GM13977 (cell line): Measurements from ENCODE around the gene SOS2.

ENCODE experiments used
- DNase-seq: peaks from one replicate; pipeline ENCODE4 v3.0.0; 2012; ENCODE audit warnings: low spot score
- in situ Hi-C: fragments of 300-500 bp; cut with MboI; formaldehyde crosslinking; loops from one replicate; pipeline ENCODE4 v1.12.0; 2022; ENCODE audit warnings: low sequenced_read_pairs, low pct_unique_long_range_greater_than_20kb, mixed read lengths, inconsistent platforms; ENCODE audit not compliant: unreplicated experiment
- TF ChIP-seq, protein P1 (sequence below): IDR thresholded peaks from 2 replicates; pipeline ENCODE4 v1.5.1; 2012; ENCODE audit warnings: mild to moderate bottlenecking, control low read depth; ENCODE audit not compliant: insufficient read depth; ENCODE audit errors: extremely low read depth, missing control alignments

Gene SOS2

DNA sequence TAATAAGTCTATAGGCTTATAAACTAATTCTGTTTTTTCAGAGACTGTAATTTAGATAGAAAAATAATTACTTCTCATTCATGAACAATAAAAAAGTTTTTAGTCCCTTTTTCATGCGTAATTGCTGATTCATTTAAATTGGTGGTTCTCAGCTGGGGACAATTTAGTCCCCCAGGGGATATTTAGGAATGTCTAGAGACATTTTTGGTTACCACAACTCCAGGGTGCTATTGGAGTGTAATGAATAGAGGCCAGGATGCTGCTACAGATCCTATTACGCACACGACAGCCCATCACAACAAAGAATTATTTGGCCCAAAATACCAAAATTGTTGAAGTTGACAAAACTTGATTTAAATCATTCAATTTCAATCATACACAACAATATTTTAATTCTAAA is 92.2 kb downstream of the SOS2 start:
- DNase-seq = no peak
- in situ Hi-C loops = no loop called here
- TF ChIP-seq, protein P1, sequence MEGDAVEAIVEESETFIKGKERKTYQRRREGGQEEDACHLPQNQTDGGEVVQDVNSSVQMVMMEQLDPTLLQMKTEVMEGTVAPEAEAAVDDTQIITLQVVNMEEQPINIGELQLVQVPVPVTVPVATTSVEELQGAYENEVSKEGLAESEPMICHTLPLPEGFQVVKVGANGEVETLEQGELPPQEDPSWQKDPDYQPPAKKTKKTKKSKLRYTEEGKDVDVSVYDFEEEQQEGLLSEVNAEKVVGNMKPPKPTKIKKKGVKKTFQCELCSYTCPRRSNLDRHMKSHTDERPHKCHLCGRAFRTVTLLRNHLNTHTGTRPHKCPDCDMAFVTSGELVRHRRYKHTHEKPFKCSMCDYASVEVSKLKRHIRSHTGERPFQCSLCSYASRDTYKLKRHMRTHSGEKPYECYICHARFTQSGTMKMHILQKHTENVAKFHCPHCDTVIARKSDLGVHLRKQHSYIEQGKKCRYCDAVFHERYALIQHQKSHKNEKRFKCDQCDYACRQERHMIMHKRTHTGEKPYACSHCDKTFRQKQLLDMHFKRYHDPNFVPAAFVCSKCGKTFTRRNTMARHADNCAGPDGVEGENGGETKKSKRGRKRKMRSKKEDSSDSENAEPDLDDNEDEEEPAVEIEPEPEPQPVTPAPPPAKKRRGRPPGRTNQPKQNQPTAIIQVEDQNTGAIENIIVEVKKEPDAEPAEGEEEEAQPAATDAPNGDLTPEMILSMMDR = no peak

DNA sequence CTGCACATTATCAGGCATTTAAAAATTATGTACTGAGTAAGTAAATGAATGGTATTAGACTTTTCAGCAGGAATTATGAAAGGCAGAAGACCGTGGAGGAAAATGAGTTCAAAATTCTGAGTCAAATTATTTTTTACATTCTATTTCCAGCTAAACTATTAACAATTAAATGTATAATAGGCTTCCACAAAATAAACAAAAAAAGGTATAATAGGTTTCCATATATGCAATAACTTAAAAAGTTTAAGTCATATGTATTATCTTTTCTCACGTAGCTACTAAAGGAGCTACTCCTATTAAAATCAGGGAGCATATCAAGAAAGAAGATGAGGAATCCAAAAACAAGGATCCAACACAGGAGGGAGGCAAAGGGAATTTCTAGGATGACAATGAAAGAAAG is 103.6 kb downstream of the SOS2 start:
- TF ChIP-seq, protein P1 = no peak
- no peak for DNase-seq
- in situ Hi-C loops = no loop called here

DNA sequence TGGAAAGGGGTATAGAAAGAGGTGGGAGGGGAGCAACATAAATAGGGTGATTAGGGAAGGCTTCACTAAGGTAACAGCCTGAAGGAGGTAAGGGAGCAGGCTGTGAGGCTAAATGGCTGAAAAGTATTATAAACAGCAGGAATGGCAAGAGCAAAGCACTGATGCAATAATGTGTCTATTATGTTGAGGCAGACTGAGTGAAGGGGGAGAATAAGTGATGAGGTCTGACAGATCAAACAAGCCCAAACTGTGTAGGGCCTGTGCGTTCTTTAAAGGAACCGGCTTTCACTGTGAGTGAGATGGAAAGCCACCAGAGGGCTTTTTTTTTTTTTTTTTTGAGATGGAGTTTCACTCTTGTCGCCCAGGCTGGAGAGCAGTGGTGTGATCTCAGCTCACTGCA is 108.3 kb downstream of the SOS2 start:
- in situ Hi-C loops = loop anchor here (25.0 kb wide), 1 partner anchor 486 kb away; the partner anchor contains the start of gene DNAAF2
- no peak for DNase-seq
- TF ChIP-seq, protein P1 = no peak

DNA sequence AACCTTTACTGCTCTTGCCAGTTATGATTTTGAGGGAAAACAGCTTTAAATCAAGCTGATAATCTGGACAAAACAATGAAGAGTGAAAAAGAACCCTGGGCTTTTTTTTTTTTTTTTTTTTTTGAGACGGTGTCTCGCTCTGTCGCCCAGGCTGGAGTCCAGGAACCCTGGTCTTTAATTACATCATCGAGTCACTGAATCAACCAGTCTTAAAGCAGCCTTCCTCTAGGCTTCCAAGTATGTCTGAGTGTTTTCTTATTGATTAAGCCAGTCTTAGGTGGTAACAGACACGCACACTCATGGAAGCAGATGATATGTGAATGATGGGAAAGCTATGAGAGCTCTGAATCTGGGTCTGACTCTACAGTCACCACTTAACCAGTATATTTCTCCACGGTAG is 109.1 kb downstream of the SOS2 start:
- DNase-seq = no peak
- TF ChIP-seq, protein P1 = no peak
- in situ Hi-C loops = loop anchor here (25.0 kb wide), 1 partner anchor 485 kb away; the partner anchor contains the start of gene DNAAF2

DNA sequence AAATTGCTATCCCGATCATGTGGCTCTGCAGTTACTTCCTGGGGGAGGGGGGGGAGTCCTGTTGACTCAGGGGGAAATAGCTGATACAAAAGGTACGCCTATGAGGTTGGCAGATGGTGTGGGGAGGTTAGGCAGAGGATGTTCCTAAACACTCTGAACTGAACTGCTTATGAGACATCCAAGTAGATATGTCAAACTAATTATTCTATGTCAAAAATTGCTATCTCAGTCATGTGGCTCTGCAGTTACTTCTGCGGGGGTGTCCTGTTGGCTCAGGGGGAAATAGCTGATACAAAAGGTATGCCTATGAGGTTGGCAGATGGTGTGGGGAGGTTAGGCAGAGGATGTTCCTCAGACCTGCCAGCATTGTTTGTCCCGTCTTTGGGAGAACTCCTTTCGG is 109.9 kb downstream of the SOS2 start:
- no peak for DNase-seq
- in situ Hi-C loops = loop anchor here (25.0 kb wide), 1 partner anchor 484 kb away; the partner anchor contains the start of gene DNAAF2
- TF ChIP-seq, protein P1 = no peak

DNA sequence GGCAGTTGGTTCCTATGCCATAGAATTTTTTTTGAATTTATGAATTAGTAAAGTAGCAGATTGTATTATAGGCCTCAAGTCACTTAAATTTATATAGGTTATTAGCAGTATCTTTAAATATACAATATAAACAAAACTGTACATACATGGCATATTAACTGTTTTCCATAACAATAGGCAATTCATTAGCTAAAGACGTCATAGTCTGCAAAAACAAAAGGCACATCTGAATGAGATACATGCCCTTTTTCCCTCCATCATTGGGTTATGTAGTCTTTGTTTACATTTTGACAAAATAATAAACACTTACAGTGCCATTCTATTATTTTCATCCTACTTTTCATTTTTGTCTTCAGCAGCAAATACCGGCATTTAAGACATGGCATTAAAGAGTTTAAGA is 113.9 kb downstream of the SOS2 start:
- in situ Hi-C loops = loop anchor here (10.0 to 25.0 kb wide), 2 partner anchors 407 to 480 kb away; partner anchors contain the start of gene DNAAF2
- TF ChIP-seq, protein P1 = no peak
- no peak for DNase-seq
